Activated CD4-positive, CD25-positive, alpha-beta regulatory T cell treated with anti-CD3 and anti-CD28 coated beads, Interleukin-2, amount 50 U/mL, for 24 hours (primary cell): ENCODE measurements around the gene MYF5.
"Not testable (repeated sequence)": the region's sequence is repeated elsewhere in the genome, so short reads cannot be mapped to it uniquely, and the experiment has no call there.

Experiments used
- ATAC-seq, 2 donors: fragments of 150-1000 bp; cut with Tn5 transposase; one replicate each; pipeline ENCODE4 v1.10.0; 2021; ENCODE audit warnings: mild to moderate bottlenecking in 1 of 2, moderate library complexity in 1 of 2

Gene MYF5

GRCh38 chr12:80716696-80717469 lies at the start of gene MYF5:
TSS of gene MYF5 (plus strand) at chr12:80716912. CDS start at chr12:80717064, 152 bp downstream.
- no peak for ATAC-seq

DNA sequence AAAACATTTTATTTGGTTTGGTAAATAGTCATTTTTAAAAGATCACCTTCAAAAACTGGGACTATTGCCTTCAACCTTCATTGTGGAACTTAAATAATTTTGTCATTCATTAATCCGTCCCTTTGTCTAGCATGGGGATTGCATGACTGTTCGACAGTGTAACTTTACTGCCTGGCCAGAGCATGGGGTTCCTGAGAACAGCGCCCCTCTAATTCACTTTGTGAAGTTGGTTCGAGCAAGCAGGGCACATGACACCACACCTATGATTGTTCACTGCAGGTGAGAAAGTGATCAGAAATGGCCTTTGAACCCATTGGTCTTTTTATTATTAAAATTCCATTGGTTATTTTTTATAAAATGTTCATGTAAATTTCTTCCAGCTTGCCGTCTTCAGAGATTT lies 46.5 kb upstream of the MYF5 start:
- ATAC-seq: no peak

DNA sequence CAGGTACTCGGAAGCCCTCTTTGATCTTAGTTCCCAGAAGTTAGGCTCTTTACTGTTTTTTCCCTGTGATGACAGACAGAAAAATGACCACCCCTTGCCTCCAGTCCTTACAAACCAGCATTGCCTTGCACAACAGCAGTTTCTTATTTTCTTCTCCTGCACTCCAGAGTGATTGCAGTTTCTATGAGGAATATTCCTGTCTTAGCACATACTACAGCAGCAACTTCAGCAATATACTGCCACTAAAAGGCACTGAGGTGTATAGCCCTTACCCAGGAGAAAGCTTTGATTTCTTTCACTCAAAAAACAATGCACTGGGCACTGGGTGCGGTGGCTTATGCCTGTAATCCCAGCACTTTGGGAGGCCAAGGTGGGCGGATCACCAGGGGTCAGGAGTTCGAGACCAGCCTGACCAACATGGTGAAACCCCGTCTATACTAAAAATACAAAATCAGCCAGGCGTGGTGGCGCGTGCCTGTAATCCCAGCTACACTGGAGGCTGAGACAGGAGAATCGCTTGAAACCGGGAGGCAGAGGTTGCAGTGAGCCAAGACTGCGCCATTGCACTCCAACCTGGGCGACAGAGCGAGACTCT lies 40.6 kb upstream of the MYF5 start:
- not testable (repeated sequence) for ATAC-seq

- no peak for ATAC-seq
These were observed 39.9 kb upstream of the MYF5 start for GRCh38 chr12:80676856-80677255.

- no peak for ATAC-seq
These were observed 38.7 kb upstream of the MYF5 start for GRCh38 chr12:80677994-80678393.

GRCh38 chr12:80679346-80680131 lies 37.2 kb upstream of the MYF5 start:
- no peak for ATAC-seq

GRCh38 chr12:80681287-80681686 lies 35.4 kb upstream of the MYF5 start:
- ATAC-seq: no peak

GRCh38 chr12:80681786-80682185 lies 34.9 kb upstream of the MYF5 start:
- ATAC-seq: no peak

DNA sequence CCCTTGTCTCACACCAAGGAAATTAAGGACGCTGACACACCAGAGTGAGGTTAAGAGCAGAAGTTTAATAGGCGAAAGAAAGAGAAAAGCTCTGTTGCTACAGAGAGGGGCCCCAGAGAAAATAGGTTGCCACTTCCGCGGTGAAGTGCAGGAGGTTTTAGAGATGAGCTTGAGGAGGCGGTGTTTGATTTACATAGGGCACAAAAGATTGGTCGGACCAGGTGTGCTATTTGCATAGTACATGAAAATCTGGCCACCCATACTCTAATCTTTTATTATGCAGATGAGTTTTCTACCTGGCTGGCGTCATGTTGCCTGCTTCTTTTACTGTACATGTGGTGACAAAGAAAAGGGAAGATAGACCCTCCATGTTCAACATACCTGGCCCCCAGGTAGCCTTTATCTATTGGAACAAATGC lies 32.6 kb upstream of the MYF5 start:
- ATAC-seq: no peak

- no peak for ATAC-seq
These were observed 26.6 kb upstream of the MYF5 start for GRCh38 chr12:80690090-80690489.

DNA sequence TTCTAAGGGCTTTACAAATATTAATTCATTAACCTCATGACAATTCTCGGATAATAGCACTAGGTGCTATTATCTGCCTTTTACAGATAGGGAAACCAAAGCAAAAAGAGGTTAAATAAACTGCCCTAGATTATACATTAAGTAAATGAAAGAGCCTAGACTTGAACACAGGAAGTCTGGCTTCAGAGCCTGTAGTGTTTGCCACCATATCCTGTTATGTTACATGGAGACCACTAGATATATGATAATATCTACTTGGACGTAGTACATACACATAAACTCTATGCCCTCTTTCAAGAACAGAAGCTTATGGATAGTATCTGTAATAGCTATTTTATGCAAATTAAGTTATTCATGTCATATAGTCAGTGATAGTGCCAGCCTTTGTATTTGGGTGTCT lies 26.2 kb upstream of the MYF5 start:
- no peak for ATAC-seq

DNA sequence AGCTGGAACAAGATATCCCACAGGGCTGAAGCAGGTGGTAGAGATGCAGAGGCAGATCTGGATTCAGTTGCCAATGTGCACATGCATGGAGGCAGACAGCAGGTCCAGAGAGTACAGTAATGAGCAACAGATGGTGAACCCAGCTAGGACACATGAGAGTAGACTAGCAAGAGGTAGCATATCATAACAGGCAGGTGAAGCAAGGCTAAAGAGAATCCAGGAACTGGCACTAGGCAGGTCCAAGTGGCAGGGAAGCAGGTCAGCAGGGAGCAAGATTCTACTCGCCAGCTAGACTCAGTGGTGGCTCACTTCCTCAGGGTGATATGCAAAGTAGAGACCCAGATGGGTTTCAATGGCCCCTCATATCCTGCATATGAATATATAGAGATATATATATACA lies 24.6 kb upstream of the MYF5 start:
- no peak for ATAC-seq

GRCh38 chr12:80697270-80697887 lies 19.3 kb upstream of the MYF5 start:
- no peak for ATAC-seq

DNA sequence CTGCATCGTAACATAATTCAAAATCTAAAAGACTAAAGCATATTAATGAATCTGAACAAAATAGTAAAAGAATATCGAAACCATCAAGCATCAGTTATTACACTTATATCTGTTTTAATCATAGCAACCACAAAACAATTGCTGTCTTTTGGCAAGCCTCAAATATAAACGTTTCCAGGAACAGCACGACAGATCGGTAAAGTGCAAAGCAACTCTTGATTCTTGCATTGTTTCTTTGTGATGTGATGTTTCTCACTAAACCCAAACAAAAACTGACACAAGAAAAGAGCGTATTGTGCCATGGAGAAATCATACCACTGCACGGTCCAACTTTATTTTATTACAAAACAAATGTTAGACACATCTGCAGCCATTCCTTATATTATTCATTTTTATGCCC lies 18.5 kb upstream of the MYF5 start:
- no peak for ATAC-seq

DNA sequence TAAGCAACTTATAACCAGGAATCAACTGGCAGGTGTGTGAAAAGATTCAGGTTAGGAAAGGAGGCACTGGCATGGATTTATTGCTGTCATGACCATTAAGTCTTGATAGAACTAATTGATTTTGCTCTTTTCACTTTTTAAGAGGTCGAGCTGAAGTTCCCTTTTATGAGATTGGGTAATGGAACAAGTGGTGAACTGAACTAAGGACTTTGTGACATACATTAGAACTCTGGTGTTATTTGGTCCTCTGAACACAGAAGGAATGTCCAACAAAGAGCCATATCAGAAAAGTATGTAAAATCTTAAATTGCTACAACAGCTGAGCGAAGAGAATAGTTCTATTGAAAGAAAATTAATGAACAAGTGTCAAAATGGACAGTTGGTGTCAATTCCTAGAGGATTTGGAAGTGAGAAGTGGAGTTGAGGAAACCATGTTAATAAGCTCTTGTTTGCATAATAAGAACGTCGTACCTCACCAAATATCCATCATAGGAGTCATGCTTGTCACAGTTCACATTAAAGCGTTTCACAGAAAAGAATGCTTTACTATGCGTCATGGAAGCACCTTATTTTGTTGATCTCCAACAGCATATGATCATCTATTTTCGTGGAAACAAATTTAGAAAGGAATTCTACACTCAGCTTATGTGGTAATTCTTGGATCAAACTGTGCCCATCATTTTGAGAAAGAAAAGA lies 17.7 kb upstream of the MYF5 start:
- ATAC-seq: no peak

GRCh38 chr12:80700327-80700726 lies 16.4 kb upstream of the MYF5 start:
- no peak for ATAC-seq

DNA sequence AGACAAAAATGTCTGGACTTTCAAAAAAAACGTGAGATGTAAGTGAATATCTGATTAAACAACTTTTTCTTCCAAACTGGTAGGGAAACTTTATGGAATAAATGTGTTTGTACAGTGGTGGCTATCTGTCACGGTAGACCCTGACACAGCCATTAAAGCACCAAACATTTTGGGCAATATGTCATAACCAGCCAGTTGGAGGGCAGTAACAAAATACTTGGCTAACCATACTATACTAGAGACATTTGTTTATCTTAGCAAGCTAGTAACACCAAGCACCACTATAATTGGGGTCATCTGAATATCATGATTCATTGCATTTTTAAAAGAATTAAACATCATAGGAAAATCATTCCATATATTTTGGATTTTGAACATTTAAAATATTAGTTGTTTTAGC lies 15.3 kb upstream of the MYF5 start:
- no peak for ATAC-seq

GRCh38 chr12:80702889-80703805 lies 13.6 kb upstream of the MYF5 start:
- ATAC-seq: no peak

DNA sequence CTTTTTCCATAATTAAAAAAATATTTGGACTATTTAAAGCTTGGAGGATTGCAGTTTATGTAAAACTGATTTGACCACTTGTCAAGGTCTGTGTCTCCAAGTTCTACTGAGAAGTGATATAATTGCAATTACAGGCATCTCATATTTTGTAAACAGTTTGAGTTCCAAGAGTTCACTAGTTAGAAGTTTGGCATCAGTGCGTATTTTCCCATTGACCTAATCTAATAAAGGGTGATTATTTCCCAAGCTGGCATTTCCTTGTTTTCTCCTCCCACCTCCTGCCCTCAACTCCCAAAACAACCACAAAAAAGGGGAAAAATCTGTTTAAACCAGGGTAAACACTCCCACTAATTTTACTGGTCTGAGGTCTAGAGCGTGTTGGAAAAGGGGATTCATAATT lies 12.3 kb upstream of the MYF5 start:
- ATAC-seq: no peak

DNA sequence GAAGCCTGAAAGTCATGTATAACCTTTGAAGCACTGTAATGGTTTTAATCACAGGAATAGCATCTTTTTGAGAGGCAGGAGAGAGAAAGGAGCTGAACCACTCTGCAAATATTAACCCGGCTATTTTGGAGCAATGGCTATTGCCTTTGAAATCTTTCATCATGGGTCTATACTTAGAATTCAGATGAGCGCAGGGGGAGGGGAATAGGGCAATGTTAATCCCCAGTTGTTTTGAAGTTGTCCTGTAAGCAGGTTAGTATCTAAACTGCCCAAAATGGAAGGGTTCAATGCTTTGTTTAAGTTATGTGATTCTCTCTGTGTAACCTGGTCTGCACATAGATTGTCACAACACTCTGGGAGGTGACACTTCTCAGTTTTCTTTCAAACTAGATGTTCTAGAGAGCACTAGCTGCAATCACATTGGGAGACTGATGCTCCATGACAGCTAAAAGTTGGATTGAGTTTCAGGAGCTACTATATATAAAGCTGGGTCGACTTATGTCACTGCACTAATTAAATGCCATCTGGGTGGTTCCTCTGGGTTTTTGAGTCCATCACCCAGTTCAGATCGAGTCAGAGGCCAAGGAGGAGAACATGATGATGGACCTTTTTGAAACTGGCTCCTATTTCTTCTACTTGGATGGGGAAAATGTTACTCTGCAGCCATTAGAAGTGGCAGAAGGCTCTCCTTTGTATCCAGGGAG lies 9.4 kb upstream of the MYF5 start, which contains the start of gene MYF6:
TSS of gene MYF6 (plus strand) at position 509 of the 704 bp plus-strand sequence. CDS start at position 595, 86 bp downstream.
- ATAC-seq: no peak

DNA sequence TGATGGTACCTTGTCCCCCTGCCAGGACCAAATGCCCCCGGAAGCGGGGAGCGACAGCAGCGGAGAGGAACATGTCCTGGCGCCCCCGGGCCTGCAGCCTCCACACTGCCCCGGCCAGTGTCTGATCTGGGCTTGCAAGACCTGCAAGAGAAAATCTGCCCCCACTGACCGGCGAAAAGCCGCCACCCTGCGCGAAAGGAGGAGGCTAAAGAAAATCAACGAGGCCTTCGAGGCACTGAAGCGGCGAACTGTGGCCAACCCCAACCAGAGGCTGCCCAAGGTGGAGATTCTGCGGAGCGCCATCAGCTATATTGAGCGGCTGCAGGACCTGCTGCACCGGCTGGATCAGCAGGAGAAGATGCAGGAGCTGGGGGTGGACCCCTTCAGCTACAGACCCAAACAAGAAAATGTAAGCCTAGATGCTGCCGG lies 8.9 kb upstream of the MYF5 start:
- no peak for ATAC-seq
